Brain microvascular endothelial cell (primary cell): ENCODE results near the gene U2AF2.

Source experiments
- DNase-seq: peaks from one replicate; pipeline ENCODE4 v3.0.0-alpha.2; 2020
- H3K27ac ChIP-seq: fragments of 250-450 bp; sonication (Bioruptor Pico); 2 replicates; pipeline ENCODE4 v1.5.1; 2020; ENCODE audit warnings: mild to moderate bottlenecking, moderate library complexity
- H3K27me3 ChIP-seq: fragments of 250-450 bp; sonication (Bioruptor Pico); replicated peaks from 2 replicates; pipeline ENCODE4 v1.5.1; 2020; ENCODE audit warnings: mild to moderate bottlenecking
- H3K36me3 ChIP-seq: fragments of 250-450 bp; sonication (Bioruptor Pico); replicated peaks from 2 replicates; pipeline ENCODE4 v1.5.1; 2020; ENCODE audit warnings: mild to moderate bottlenecking
- H3K4me3 ChIP-seq: 2 replicates; pipeline ENCODE4 v1.5.1; 2011; ENCODE audit warnings: low read depth, mild to moderate bottlenecking, control low read depth, low read length, moderate library complexity
- in situ Hi-C: cut with HindIII; loops from 2 replicates; pipeline ENCODE4 v1.10.0; 2017; ENCODE audit warnings: low sequenced_read_pairs, low pct_ligation_motif_present
- TF ChIP-seq, protein P1 (sequence below): IDR thresholded peaks from 2 replicates; pipeline ENCODE4 v1.5.1; 2011; ENCODE audit warnings: low read depth, mild to moderate bottlenecking, moderate library complexity, low read length, control low read depth, inconsistent platforms; ENCODE audit errors: missing control alignments

U2AF2 gene

DNA sequence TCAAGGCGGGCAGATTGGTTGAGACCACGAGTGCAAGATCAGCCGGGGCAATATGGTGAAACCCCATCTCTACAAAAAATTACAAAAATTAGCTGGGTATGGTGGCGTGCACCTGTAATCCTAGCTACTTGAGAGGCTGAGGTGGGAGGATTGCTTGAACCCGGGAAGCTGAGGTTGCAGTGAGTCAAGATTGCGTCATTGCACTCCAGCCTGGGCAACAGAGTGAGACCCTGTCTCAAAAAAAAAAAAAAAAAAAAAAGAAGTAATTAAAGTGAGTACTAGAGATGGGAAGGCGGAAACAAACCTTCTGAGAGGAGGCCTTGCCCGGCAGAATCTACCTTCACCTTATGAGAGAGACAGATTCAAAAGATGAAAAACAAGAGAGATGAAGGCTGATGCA lies 68.7 kb downstream of the U2AF2 start:
- in situ Hi-C loops, result no loop called here

More for the DNA sequence above, 68.7 kb downstream of the U2AF2 start:
- TF ChIP-seq, protein P1, sequence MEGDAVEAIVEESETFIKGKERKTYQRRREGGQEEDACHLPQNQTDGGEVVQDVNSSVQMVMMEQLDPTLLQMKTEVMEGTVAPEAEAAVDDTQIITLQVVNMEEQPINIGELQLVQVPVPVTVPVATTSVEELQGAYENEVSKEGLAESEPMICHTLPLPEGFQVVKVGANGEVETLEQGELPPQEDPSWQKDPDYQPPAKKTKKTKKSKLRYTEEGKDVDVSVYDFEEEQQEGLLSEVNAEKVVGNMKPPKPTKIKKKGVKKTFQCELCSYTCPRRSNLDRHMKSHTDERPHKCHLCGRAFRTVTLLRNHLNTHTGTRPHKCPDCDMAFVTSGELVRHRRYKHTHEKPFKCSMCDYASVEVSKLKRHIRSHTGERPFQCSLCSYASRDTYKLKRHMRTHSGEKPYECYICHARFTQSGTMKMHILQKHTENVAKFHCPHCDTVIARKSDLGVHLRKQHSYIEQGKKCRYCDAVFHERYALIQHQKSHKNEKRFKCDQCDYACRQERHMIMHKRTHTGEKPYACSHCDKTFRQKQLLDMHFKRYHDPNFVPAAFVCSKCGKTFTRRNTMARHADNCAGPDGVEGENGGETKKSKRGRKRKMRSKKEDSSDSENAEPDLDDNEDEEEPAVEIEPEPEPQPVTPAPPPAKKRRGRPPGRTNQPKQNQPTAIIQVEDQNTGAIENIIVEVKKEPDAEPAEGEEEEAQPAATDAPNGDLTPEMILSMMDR, result no peak
- H3K36me3 ChIP-seq, result no peaks in the 10 kb centered on the region
- no peaks in the 10 kb centered on the region for H3K27me3 ChIP-seq
- no peak for DNase-seq
- H3K27ac ChIP-seq, result no peak overlapping the region
- H3K4me3 ChIP-seq, result no peak overlapping the region
